HepG2 (cell line): ENCODE measurements around the gene RUNX3. TPM values are rescaled to one million over a fixed set of nuclear protein-coding genes. Genes with fewer than 3 reads are reported as not detected.
A peak's percentile ranks its signal among the peaks of the same experiment; 100 is the strongest.

Experiments
- FOXJ3 ChIP-seq: sonication (generic); formaldehyde crosslinking; IDR thresholded peaks from 2 replicates; pipeline ENCODE4 v1.4.0; 2020; ENCODE audit warnings: missing genetic modification reagents, mild to moderate bottlenecking, borderline replicate concordance
- HNRNPLL ChIP-seq: fragments of 200-400 bp; formaldehyde crosslinking; IDR thresholded peaks from 2 replicates; pipeline ENCODE4 v1.6.1; 2017; ENCODE audit warnings: mild to moderate bottlenecking, low read depth, low read length; ENCODE audit not compliant: poor library complexity, severe bottlenecking
- HOXA7 ChIP-seq: sonication (generic); formaldehyde crosslinking; IDR thresholded peaks from 2 replicates; pipeline ENCODE4 v1.8.1; 2022; ENCODE audit warnings: mild to moderate bottlenecking, missing genetic modification reagents, moderate library complexity
- JUND ChIP-seq: sonication (generic); formaldehyde crosslinking; IDR thresholded peaks from 2 replicates; pipeline ENCODE4 v1.8.0; 2022; ENCODE audit warnings: mild to moderate bottlenecking, missing genetic modification reagents
- KDM2A ChIP-seq: sonication (generic); formaldehyde crosslinking; IDR thresholded peaks from 2 replicates; pipeline ENCODE4 v1.4.0; 2020; ENCODE audit warnings: low read depth, missing genetic modification reagents, borderline replicate concordance
- NPAS2 ChIP-seq: sonication (generic); formaldehyde crosslinking; IDR thresholded peaks from 2 replicates; pipeline ENCODE4 v1.8.0; 2022; ENCODE audit warnings: mild to moderate bottlenecking, missing genetic modification reagents, borderline replicate concordance
- PITX1 ChIP-seq: sonication (generic); formaldehyde crosslinking; IDR thresholded peaks from 2 replicates; pipeline ENCODE4 v1.5.1; 2020; ENCODE audit warnings: mild to moderate bottlenecking, missing genetic modification reagents
- RAD51 ChIP-seq: fragments of 450-650 bp; IDR thresholded peaks from 2 replicates; pipeline ENCODE4 v1.6.1; 2016; ENCODE audit warnings: borderline replicate concordance
- SP2 ChIP-seq: sonication (generic); formaldehyde crosslinking; IDR thresholded peaks from 2 replicates; pipeline ENCODE4 v1.5.1; 2020; ENCODE audit warnings: mild to moderate bottlenecking, missing genetic modification reagents
- ZNF350 ChIP-seq: sonication (generic); formaldehyde crosslinking; IDR thresholded peaks from 2 replicates; pipeline ENCODE4 v1.4.0; 2020; ENCODE audit warnings: mild to moderate bottlenecking, low read depth, missing genetic modification reagents, borderline replicate concordance
- polyA plus RNA-seq, 8 experiments: library from polyadenylated mRNA; depleted of rRNA in 3 of 8; stranded (reverse) in 7 of 8; unstranded in 1 of 8; fragments of >200 nt; fragmentation: Illumina TruSeq in 4 of 8; extraction: Trizol in 4 of 8; gene quantifications; 2 replicates each; pipeline versions ENCODE4 v1.2.1 to v1.2.3, GENCODE V29; 2011 to 2016; ENCODE audit warnings: low read depth in 4 of 8, missing spikeins in 1 of 8, mixed read lengths in 1 of 8; ENCODE audit not compliant: insufficient read depth in 1 of 8
- total RNA-seq, 5 experiments: library from RNA; depleted of rRNA; stranded (reverse); fragments of >200 nt; fragmentation: Illumina TruSeq; extraction: Trizol; gene quantifications; 2 replicates each; pipeline ENCODE4 v1.2.3, GENCODE V29; 2016; ENCODE audit warnings: low read depth in 1 of 5
- TF ChIP-seq, protein P1 (sequence below): sonication (generic); formaldehyde crosslinking; conservative IDR thresholded peaks from 2 replicates; pipeline ENCODE4 v1.5.0; 2020; ENCODE audit warnings: missing genetic modification reagents
- TF ChIP-seq, protein P2 (sequence below): sonication (generic); formaldehyde crosslinking; IDR thresholded peaks from 2 replicates; pipeline ENCODE4 v1.4.0; 2020; ENCODE audit warnings: mild to moderate bottlenecking, missing genetic modification reagents
- TF ChIP-seq, protein P3 (sequence below): sonication (generic); formaldehyde crosslinking; IDR thresholded peaks from 2 replicates; pipeline ENCODE4 v1.8.0; 2022; ENCODE audit warnings: mild to moderate bottlenecking, missing genetic modification reagents, borderline replicate concordance
- TF ChIP-seq, protein P4 (sequence below): sonication (generic); formaldehyde crosslinking; IDR thresholded peaks from 2 replicates; pipeline ENCODE4 v1.5.1; 2020; ENCODE audit warnings: mild to moderate bottlenecking, missing genetic modification reagents
- TF ChIP-seq, protein P5 (sequence below): sonication (generic); IDR thresholded peaks from 2 replicates; pipeline ENCODE4 v1.6.1; 2016; ENCODE audit warnings: low read depth, borderline replicate concordance
- TF ChIP-seq, protein P6 (sequence below): sonication (generic); formaldehyde crosslinking; IDR thresholded peaks from 2 replicates; pipeline ENCODE4 v1.4.0; 2020; ENCODE audit warnings: missing genetic modification reagents

Gene RUNX3
- total and polyA plus RNA-seq, 2 of the 13 experiments (the other 11 are each of a cell fraction or from before 2014, with no cell fraction given): 0.04 to 0.22 TPM

DNA sequence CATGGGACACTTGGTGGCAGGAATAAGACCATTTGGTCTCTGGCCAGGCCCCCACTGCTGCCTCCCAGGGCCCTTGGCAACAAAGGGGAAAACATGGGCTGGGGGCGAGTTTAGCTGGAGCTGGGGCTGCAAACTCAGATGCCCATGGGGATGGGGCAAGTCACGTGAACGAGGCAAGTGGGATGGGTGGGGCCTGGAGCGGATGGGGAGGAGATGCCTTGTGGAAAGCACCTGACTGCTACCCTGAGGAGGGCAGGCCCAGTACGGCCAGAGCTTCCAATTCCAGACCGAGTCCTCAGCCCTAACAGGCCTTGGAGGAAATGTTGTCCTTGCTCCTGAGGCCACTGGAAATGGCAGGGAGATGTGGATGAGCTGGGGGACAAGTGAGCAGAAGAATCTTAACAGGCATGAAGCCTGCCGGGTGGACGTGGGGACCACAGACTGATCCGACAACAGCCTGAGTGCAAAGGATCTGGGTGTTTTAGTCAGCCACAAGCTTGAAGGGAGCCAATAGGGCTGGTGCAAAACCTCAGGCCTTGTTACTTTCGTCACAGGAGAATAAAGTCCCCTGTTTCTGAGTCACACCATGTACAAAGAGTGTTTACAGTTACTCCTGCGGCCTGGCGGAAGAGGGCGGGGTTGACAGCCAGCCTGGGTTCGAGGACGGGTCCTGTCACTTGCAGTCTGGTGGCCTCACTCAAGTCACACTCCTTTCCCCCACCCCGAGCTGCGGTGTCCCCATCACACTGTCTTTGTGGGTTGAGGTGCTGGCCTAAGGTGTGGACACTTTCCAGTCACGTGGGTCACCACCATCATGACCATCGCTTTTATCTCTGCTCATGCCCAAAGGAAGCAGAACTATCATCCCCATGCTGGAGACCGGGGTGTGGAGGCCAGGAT is 19.1 kb downstream of the RUNX3 start (continued):
- peak; percentile 38; the same call in 1 of the 2 replicates for TF ChIP-seq FOXJ3 (CRISPR knock-in tag)
- TF ChIP-seq, protein P1, sequence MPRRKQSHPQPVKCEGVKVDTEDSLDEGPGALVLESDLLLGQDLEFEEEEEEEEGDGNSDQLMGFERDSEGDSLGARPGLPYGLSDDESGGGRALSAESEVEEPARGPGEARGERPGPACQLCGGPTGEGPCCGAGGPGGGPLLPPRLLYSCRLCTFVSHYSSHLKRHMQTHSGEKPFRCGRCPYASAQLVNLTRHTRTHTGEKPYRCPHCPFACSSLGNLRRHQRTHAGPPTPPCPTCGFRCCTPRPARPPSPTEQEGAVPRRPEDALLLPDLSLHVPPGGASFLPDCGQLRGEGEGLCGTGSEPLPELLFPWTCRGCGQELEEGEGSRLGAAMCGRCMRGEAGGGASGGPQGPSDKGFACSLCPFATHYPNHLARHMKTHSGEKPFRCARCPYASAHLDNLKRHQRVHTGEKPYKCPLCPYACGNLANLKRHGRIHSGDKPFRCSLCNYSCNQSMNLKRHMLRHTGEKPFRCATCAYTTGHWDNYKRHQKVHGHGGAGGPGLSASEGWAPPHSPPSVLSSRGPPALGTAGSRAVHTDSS (CRISPR knock-in tag): no peak
- TF ChIP-seq HNRNPLL: no peak
- TF ChIP-seq, protein P2, sequence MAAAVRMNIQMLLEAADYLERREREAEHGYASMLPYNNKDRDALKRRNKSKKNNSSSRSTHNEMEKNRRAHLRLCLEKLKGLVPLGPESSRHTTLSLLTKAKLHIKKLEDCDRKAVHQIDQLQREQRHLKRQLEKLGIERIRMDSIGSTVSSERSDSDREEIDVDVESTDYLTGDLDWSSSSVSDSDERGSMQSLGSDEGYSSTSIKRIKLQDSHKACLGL (CRISPR knock-in tag): no peak
- TF ChIP-seq, protein P3, sequence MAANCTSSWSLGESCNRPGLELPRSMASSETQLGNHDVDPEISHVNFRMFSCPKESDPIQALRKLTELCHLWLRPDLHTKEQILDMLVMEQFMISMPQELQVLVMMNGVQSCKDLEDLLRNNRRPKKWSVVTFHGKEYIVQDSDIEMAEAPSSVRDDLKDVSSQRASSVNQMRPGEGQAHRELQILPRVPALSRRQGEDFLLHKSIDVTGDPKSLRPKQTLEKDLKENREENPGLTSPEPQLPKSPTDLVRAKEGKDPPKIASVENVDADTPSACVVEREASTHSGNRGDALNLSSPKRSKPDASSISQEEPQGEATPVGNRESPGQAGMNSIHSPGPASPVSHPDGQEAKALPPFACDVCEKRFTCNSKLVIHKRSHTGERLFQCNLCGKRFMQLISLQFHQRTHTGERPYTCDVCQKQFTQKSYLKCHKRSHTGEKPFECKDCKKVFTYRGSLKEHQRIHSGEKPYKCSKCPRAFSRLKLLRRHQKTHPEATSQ (CRISPR knock-in tag): no peak
- no peak for TF ChIP-seq SP2 (CRISPR knock-in tag)
- TF ChIP-seq HOXA7: no peak
- no peak for TF ChIP-seq JUND (CRISPR knock-in tag)
- no peak for TF ChIP-seq NPAS2 (CRISPR knock-in tag)
- TF ChIP-seq, protein P4, sequence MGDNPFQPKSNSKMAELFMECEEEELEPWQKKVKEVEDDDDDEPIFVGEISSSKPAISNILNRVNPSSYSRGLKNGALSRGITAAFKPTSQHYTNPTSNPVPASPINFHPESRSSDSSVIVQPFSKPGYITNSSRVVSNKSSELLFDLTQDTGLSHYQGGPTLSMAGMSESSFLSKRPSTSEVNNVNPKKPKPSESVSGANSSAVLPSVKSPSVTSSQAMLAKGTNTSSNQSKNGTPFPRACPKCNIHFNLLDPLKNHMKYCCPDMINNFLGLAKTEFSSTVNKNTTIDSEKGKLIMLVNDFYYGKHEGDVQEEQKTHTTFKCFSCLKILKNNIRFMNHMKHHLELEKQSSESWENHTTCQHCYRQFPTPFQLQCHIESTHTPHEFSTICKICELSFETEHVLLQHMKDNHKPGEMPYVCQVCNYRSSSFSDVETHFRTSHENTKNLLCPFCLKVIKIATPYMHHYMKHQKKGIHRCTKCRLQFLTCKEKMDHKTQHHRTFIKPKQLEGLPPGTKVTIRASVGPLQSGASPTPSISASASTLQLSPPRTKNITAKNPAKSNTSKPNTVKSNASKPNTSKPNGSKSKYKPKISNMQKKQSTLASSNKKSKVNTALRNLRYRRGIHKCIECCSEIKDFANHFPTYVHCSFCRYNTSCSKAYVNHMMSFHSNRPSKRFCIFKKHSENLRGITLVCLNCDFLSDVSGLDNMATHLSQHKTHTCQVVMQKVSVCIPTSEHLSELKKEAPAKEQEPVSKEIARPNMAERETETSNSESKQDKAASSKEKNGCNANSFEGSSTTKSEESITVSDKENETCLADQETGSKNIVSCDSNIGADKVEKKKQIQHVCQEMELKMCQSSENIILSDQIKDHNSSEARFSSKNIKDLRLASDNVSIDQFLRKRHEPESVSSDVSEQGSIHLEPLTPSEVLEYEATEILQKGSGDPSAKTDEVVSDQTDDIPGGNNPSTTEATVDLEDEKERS (CRISPR knock-in tag): peak; percentile 21; the same call in 1 of the 2 replicates
- peak; percentile 48 for TF ChIP-seq ZNF350 (CRISPR knock-in tag)
- TF ChIP-seq, protein P5, sequence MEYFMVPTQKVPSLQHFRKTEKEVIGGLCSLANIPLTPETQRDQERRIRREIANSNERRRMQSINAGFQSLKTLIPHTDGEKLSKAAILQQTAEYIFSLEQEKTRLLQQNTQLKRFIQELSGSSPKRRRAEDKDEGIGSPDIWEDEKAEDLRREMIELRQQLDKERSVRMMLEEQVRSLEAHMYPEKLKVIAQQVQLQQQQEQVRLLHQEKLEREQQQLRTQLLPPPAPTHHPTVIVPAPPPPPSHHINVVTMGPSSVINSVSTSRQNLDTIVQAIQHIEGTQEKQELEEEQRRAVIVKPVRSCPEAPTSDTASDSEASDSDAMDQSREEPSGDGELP: peak; percentile 68; the same call in 1 of the 2 replicates
- TF ChIP-seq KDM2A: no peak
- peak; percentile 53; the same call in 1 of the 2 replicates for TF ChIP-seq RAD51
- no peak for TF ChIP-seq PITX1
- TF ChIP-seq, protein P6, sequence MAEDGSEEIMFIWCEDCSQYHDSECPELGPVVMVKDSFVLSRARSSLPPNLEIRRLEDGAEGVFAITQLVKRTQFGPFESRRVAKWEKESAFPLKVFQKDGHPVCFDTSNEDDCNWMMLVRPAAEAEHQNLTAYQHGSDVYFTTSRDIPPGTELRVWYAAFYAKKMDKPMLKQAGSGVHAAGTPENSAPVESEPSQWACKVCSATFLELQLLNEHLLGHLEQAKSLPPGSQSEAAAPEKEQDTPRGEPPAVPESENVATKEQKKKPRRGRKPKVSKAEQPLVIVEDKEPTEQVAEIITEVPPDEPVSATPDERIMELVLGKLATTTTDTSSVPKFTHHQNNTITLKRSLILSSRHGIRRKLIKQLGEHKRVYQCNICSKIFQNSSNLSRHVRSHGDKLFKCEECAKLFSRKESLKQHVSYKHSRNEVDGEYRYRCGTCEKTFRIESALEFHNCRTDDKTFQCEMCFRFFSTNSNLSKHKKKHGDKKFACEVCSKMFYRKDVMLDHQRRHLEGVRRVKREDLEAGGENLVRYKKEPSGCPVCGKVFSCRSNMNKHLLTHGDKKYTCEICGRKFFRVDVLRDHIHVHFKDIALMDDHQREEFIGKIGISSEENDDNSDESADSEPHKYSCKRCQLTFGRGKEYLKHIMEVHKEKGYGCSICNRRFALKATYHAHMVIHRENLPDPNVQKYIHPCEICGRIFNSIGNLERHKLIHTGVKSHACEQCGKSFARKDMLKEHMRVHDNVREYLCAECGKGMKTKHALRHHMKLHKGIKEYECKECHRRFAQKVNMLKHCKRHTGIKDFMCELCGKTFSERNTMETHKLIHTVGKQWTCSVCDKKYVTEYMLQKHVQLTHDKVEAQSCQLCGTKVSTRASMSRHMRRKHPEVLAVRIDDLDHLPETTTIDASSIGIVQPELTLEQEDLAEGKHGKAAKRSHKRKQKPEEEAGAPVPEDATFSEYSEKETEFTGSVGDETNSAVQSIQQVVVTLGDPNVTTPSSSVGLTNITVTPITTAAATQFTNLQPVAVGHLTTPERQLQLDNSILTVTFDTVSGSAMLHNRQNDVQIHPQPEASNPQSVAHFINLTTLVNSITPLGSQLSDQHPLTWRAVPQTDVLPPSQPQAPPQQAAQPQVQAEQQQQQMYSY (CRISPR knock-in tag): no peak; the same call in 1 of the 2 replicates
